Naive thymus-derived CD8-positive, alpha-beta T cell (primary cell): ENCODE data around the gene LDLRAD4. TPM values are rescaled to one million over a fixed set of nuclear protein-coding genes. Genes with fewer than 3 reads are reported as not detected.

Experiments used
- ATAC-seq, 2 donors: fragments of 150-1000 bp; cut with Tn5 transposase in 1 of 2; sonication (Bioruptor Pico), chemical (Tn5 transposase) in 1 of 2; 1 replicate in 1 of 2; 2 replicates in 1 of 2; pipeline ENCODE4 v1.10.0; 2021; ENCODE audit warnings: mild to moderate bottlenecking in 2 of 2, moderate library complexity in 2 of 2
- POLR2A ChIA-PET: fragments of 350-600 bp; sonication (Branson Sonifier 250); formaldehyde crosslinking; loops from one replicate; lab custom pipeline; 2021; ENCODE audit warnings: antibody characterized with exemption; lab: Charles Lee
- DNase-seq, 10 donors: peaks; one replicate each; pipeline versions ENCODE4 v3.0.0 to v3.0.0-alpha.2; 2020 to 2022
- H3K27ac Mint-ChIP-seq, 10 donors: one replicate each; pipeline ENCODE4 v1.8.0; 2020 to 2022; ENCODE audit warnings: mild to moderate bottlenecking in 10 of 10, mixed read lengths in 10 of 10, moderate library complexity in 4 of 10, inconsistent platforms in 1 of 10
- H3K27me3 Mint-ChIP-seq, 5 donors: one replicate each; pipeline ENCODE4 v1.8.0; 2021 to 2022; ENCODE audit warnings: mixed read lengths in 5 of 5
- H3K36me3 Mint-ChIP-seq, 3 donors: one replicate each; pipeline ENCODE4 v1.8.0; 2020 to 2022; ENCODE audit warnings: mixed read lengths in 3 of 3, mild to moderate bottlenecking in 2 of 3, inconsistent platforms in 1 of 3
- H3K4me1 Mint-ChIP-seq, 4 donors: one replicate each; pipeline ENCODE4 v1.8.0; 2021 to 2022; ENCODE audit warnings: mixed read lengths in 4 of 4
- H3K4me3 Mint-ChIP-seq, 10 donors: one replicate each; pipeline ENCODE4 v1.8.0; 2020 to 2022; ENCODE audit warnings: mild to moderate bottlenecking in 10 of 10, mixed read lengths in 10 of 10, moderate library complexity in 6 of 10, inconsistent platforms in 1 of 10
- H3K9me3 Mint-ChIP-seq, 9 donors: one replicate each; pipeline ENCODE4 v1.8.0; 2020 to 2022; ENCODE audit warnings: mixed read lengths in 9 of 9, mild to moderate bottlenecking in 3 of 9, inconsistent platforms in 1 of 9, moderate library complexity in 1 of 9
- polyA plus RNA-seq, 3 donors: library from polyadenylated mRNA; unstranded; fragments of 300-500 nt; fragmentation: Illumina TruSeq; gene quantifications; one replicate each; pipeline ENCODE4 v1.2.3, GENCODE V29; 2021
- total RNA-seq, 8 experiments: library from RNA in 2 of 8; stranded (reverse) in 2 of 8; gene quantifications; one replicate each; pipeline ENCODE4 v1.2.3 and lab custom pipeline; 2021 to 2026

The LDLRAD4 gene
- total and polyA plus RNA-seq, 5 experiments from 2014 or later: 11.4 to 56.8 (median 17.6) TPM

- no peak for DNase-seq
- POLR2A ChIA-PET: interaction anchor here (0.6 kb wide), 1 partner anchor 170 kb away, joined by 3 read pairs; no protein-coding TSS in a partner anchor
- peak overlapping the region in 5 of 10 donors; percentile 29 to 79 (median 32) for H3K27ac Mint-ChIP-seq
- peaks cover 0 to 2% (median 0%) of the 10 kb centered on the region in 3 donors for H3K36me3 Mint-ChIP-seq
- ATAC-seq: no peak
- H3K27me3 Mint-ChIP-seq: no peaks in the 10 kb centered on the region
- H3K4me1 Mint-ChIP-seq: peaks cover 36 to 51% (median 42%) of the 10 kb centered on the region in 4 donors
- H3K4me3 Mint-ChIP-seq: no peak overlapping the region
- no peaks in the 10 kb centered on the region for H3K9me3 Mint-ChIP-seq
Observed at GRCh38 chr18:13441736-13442135, 223.2 kb downstream of the LDLRAD4 start.

DNA sequence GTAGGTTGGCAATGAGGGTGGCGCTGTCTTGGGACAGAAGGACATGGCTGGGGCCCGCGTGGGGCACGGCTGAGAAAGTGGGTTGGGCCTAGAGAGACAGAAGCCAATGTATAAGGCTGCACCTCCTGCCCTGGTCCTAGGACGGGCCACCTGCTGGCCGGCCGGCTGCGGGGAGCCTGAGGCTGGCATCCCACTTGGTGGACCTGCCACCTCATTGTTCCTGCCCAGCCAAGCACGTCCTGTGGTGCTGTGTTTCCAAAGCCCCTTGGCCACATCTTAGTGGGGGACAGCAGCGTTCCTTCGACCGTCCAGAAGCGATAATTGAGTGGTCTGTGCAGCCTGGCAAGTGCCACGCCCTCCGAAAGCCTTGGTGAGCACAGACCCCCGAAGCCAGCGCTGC lies 223.9 kb downstream of the LDLRAD4 start:
- no peak for DNase-seq
- no peaks in the 10 kb centered on the region for H3K9me3 Mint-ChIP-seq
- ATAC-seq: no peak
- no peak overlapping the region for H3K4me3 Mint-ChIP-seq
- POLR2A ChIA-PET: no interaction called here
- H3K27me3 Mint-ChIP-seq: no peaks in the 10 kb centered on the region
- H3K4me1 Mint-ChIP-seq: peaks cover 28 to 44% (median 35%) of the 10 kb centered on the region in 4 donors
- peak overlapping the region in 2 of 10 donors; percentile 54 to 79 for H3K27ac Mint-ChIP-seq
- peaks cover 0 to 2% (median 0%) of the 10 kb centered on the region in 3 donors for H3K36me3 Mint-ChIP-seq

- ATAC-seq (no peak), DNase-seq (no peak)
- H3K27ac Mint-ChIP-seq: peak overlapping the region in 7 of 10 donors; percentile 40 to 85 (median 68)
- H3K4me1 Mint-ChIP-seq: peaks cover 21 to 33% (median 27%) of the 10 kb centered on the region in 4 donors
- H3K27me3 Mint-ChIP-seq: no peaks in the 10 kb centered on the region
- no peaks in the 10 kb centered on the region for H3K9me3 Mint-ChIP-seq
- peaks cover 0 to 2% (median 0%) of the 10 kb centered on the region in 3 donors for H3K36me3 Mint-ChIP-seq
- POLR2A ChIA-PET: no interaction called here
- H3K4me3 Mint-ChIP-seq: peak overlapping the region in 8 of 10 donors; percentile 34 to 75 (median 60)
Observed at GRCh38 chr18:13443552-13443951, 225.0 kb downstream of the LDLRAD4 start.

GRCh38 chr18:13444430-13445240 lies 226.1 kb downstream of the LDLRAD4 start:
- Mint-ChIP-seq H3K36me3 (peaks cover 0 to 2% (median 0%) of the 10 kb centered on the region in 3 donors), H3K4me1 (peaks cover 11 to 22% (median 18%) of the 10 kb centered on the region in 4 donors), H3K9me3 (no peaks in the 10 kb centered on the region), H3K27ac (peak overlapping the region in 3 of 10 donors; percentile 4 to 35 (median 6)), H3K27me3 (no peaks in the 10 kb centered on the region), H3K4me3 (no peak overlapping the region)
- DNase-seq: no peak
- ATAC-seq: no peak
- POLR2A ChIA-PET: no interaction called here

DNA sequence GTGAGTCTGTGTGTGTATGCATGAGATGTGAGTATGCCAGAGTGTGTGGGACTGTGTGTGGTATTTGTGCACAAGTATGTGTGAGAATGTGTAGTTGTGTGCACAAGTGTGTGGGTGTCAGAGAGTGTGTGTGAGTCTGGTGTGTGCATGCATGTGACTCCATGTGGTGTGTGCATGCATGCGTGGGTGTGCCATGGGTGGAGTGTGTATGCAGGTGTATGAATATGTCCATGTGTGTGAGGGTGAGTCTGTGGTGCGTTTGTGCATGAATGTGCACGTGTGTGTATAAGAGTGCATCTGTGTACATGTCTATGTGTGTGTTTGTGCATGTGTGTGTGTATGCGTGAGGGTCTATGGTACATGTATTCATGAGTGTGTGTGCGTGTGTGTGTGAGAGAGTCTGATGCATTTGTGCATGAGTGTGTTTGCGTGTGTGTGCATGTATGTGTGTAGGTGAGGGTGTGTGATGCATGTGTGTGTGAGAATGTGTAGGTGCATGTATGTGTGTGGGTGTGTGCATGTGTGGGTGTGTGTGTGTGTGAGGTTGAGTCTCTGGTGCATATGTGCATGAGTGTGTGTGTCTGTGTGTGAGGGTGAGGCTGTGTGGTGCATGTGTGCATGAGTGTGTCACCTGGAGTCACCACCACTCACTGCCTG lies 226.8 kb downstream of the LDLRAD4 start:
- no peak overlapping the region for H3K4me3 Mint-ChIP-seq
- POLR2A ChIA-PET: no interaction called here
- no peak for DNase-seq
- no peaks in the 10 kb centered on the region for H3K9me3 Mint-ChIP-seq
- no peaks in the 10 kb centered on the region for H3K27me3 Mint-ChIP-seq
- H3K36me3 Mint-ChIP-seq: no peaks in the 10 kb centered on the region
- peaks cover 16 to 21% (median 20%) of the 10 kb centered on the region in 4 donors for H3K4me1 Mint-ChIP-seq
- no peak for ATAC-seq
- H3K27ac Mint-ChIP-seq: no peak overlapping the region

GRCh38 chr18:13446024-13446423 lies 227.5 kb downstream of the LDLRAD4 start:
- Mint-ChIP-seq H3K4me1 (peaks cover 22 to 28% (median 26%) of the 10 kb centered on the region in 4 donors), H3K4me3 (no peak overlapping the region), H3K27me3 (no peaks in the 10 kb centered on the region), H3K9me3 (no peaks in the 10 kb centered on the region), H3K36me3 (no peaks in the 10 kb centered on the region), H3K27ac (peak overlapping the region in 1 of 10 donors; percentile 22)
- POLR2A ChIA-PET: no interaction called here
- ATAC-seq (no peak), DNase-seq (no peak)

DNA sequence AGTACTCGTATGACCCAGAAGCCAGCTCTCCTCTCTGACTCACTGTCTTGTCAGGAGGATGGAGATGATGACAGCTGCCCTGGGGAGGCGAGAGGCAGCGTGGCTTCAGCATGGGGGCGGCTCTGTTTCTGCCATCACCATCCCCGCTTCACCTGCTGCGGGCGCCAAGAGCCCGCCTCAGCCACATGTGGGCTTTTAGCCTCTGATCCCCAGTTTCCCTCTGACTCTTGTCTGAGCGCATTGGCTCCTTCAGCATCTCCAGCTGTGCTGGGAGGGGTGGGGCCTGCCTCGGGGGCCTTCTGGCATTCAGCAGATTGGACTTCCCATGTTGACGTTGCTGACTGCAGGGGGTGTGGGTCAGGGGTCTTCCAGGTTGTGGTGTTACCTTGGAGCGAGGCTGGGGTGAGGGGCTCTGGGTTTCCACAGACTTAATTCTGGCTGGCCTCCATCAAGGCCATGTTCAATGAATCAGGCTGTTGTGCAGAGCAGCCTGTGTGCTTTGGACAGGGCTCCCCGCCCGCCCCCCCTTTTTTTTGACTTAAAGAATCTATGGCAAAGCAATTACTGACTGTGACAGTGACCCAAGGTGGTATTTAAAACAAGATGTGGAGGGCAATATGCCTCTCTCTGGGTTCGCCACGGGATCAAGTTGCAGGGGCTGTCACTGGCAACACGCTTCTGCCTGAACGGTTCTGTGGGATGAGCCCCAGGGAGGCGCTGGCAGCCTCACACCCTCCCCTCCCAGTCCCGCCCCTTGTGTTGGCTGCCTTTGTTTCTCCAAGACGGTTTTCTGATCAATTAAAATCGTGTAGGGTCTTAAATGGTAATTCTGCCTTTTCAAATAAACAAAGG lies 228.3 kb downstream of the LDLRAD4 start:
- H3K27ac Mint-ChIP-seq: peak overlapping the region in 1 of 10 donors; percentile 28
- no peaks in the 10 kb centered on the region for H3K36me3 Mint-ChIP-seq
- DNase-seq (no peak), ATAC-seq (no peak)
- H3K4me1 Mint-ChIP-seq: peaks cover 29 to 36% (median 30%) of the 10 kb centered on the region in 4 donors
- POLR2A ChIA-PET: no interaction called here
- H3K9me3 Mint-ChIP-seq: no peaks in the 10 kb centered on the region
- H3K4me3 Mint-ChIP-seq: no peak overlapping the region
- no peaks in the 10 kb centered on the region for H3K27me3 Mint-ChIP-seq

- no peak for ATAC-seq
- DNase-seq: no peak
- H3K36me3 Mint-ChIP-seq: no peaks in the 10 kb centered on the region
- no peak overlapping the region for H3K4me3 Mint-ChIP-seq
- peaks cover 26 to 35% (median 30%) of the 10 kb centered on the region in 4 donors for H3K4me1 Mint-ChIP-seq
- POLR2A ChIA-PET: interaction anchor here (0.6 kb wide), 1 partner anchor 40 kb away, joined by 5 read pairs; no protein-coding TSS in a partner anchor
- peak overlapping the region in 2 of 10 donors; percentile 66 to 85 for H3K27ac Mint-ChIP-seq
- no peaks in the 10 kb centered on the region for H3K27me3 Mint-ChIP-seq
- no peaks in the 10 kb centered on the region for H3K9me3 Mint-ChIP-seq
Observed at GRCh38 chr18:13447621-13448334, 229.2 kb downstream of the LDLRAD4 start.

DNA sequence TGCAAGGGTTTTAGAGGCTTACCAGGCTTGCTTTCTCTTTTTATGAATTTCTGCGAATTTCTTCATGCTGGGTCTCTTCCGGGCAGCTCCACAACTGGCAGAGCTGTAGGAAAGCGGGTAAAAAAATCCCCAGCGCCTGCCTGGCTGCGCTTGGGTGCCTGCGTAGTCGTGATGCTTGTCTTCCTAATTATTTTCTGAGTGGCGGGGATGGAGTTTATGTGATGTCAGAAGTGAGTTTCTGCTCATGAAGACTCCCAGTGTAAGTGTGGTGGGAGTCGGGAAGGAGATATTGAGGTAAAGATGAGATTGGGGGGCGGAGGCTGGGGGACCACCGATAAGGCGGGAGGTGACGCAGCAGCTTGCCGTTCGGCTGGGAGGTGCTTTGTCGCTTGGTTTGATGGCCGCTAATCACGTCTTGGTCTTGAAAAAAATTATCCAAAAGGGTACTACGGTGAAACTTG lies 229.8 kb downstream of the LDLRAD4 start:
- no peak for ATAC-seq

DNA sequence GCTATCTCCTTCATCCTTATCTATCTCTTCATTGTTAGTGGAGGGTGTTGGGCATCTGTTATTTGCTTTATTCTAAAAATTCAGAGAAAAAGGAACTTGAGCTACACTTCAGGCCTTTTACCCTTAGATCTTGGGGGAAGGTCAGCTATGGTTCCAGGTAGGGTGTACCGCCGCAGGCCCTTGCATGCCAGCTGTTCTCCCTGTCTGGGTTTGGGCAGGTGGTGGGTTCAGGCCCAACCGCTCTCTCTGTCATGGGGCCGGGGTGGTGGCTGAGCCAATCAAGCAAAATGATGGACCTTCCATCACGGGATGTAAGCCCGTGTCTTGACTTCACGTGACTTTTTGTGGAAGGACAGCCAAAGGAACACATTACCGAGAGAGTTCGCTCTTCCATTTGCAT lies 231.1 kb downstream of the LDLRAD4 start:
- Mint-ChIP-seq H3K9me3 (no peaks in the 10 kb centered on the region), H3K27me3 (no peaks in the 10 kb centered on the region), H3K4me3 (no peak overlapping the region), H3K27ac (peak overlapping the region in 3 of 10 donors; percentile 42 to 86 (median 85)), H3K36me3 (no peaks in the 10 kb centered on the region), H3K4me1 (peaks cover 22 to 31% (median 26%) of the 10 kb centered on the region in 4 donors)
- ATAC-seq (no peak), DNase-seq (no peak)
- POLR2A ChIA-PET: no interaction called here

More for the DNA sequence above, 229.8 kb downstream of the LDLRAD4 start:
- peak overlapping the region in 2 of 10 donors; percentile 13 to 39 for H3K27ac Mint-ChIP-seq
- POLR2A ChIA-PET: interaction anchor here (0.6 kb wide), 2 partner anchors 40 to 119 kb away, joined by 3 to 5 read pairs; no protein-coding TSS in a partner anchor
- no peaks in the 10 kb centered on the region for H3K9me3 Mint-ChIP-seq
- no peaks in the 10 kb centered on the region for H3K36me3 Mint-ChIP-seq
- DNase-seq: no peak
- no peak overlapping the region for H3K4me3 Mint-ChIP-seq
- peaks cover 23 to 30% (median 26%) of the 10 kb centered on the region in 4 donors for H3K4me1 Mint-ChIP-seq
- H3K27me3 Mint-ChIP-seq: no peaks in the 10 kb centered on the region

GRCh38 chr18:13450289-13451212 lies 232.0 kb downstream of the LDLRAD4 start:
- H3K27me3 Mint-ChIP-seq: no peaks in the 10 kb centered on the region
- ATAC-seq (peak; percentile 16), DNase-seq (no peak)
- H3K4me3 Mint-ChIP-seq: peak overlapping the region in 3 of 10 donors; percentile 13 to 30 (median 25)
- H3K27ac Mint-ChIP-seq: peak overlapping the region in 9 of 10 donors; percentile 26 to 89 (median 75)
- H3K9me3 Mint-ChIP-seq: no peaks in the 10 kb centered on the region
- peaks cover 28 to 39% (median 33%) of the 10 kb centered on the region in 4 donors for H3K4me1 Mint-ChIP-seq
- POLR2A ChIA-PET: interaction anchor here (0.6 to 0.8 kb wide), 2 partner anchors 52 to 390 kb away, joined by 3 read pairs; no protein-coding TSS in a partner anchor
- H3K36me3 Mint-ChIP-seq: no peaks in the 10 kb centered on the region
